ENCODE results near the gene ADGRG4.

- TF ChIP-seq, protein P1, sequence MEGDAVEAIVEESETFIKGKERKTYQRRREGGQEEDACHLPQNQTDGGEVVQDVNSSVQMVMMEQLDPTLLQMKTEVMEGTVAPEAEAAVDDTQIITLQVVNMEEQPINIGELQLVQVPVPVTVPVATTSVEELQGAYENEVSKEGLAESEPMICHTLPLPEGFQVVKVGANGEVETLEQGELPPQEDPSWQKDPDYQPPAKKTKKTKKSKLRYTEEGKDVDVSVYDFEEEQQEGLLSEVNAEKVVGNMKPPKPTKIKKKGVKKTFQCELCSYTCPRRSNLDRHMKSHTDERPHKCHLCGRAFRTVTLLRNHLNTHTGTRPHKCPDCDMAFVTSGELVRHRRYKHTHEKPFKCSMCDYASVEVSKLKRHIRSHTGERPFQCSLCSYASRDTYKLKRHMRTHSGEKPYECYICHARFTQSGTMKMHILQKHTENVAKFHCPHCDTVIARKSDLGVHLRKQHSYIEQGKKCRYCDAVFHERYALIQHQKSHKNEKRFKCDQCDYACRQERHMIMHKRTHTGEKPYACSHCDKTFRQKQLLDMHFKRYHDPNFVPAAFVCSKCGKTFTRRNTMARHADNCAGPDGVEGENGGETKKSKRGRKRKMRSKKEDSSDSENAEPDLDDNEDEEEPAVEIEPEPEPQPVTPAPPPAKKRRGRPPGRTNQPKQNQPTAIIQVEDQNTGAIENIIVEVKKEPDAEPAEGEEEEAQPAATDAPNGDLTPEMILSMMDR (IDR thresholded peaks at IDR 0.05) = no peak
- no peak for TF ChIP-seq POLR2AphosphoS5 (IDR thresholded peaks at IDR 0.05)
- TF ChIP-seq POLR2A (IDR thresholded peaks at IDR 0.05) = no peak
- TF ChIP-seq EP300 (IDR thresholded peaks at IDR 0.05) = no peak
These were observed 85.4 kb downstream of the ADGRG4 start for GRCh38 chrX:136386173-136386572.
